T-cell (primary cell): ENCODE measurements around the gene SPDYE4. TPM values are rescaled to one million over a fixed set of nuclear protein-coding genes. Genes with fewer than 3 reads are reported as not detected.

Experiments used
- ATAC-seq, 4 experiments: fragments of 200-7000 bp in 3 of 4; fragments of 150-1000 bp in 1 of 4; cut with Tn5 transposase; replicated peaks in 1 of 4; 1 replicate in 3 of 4; 2 replicates in 1 of 4; pipeline ENCODE4 v1.10.0; 2021; ENCODE audit warnings: moderate library complexity in 3 of 4, mild to moderate bottlenecking in 2 of 4, moderate number of reproducible peaks in 1 of 4
- CTCF ChIA-PET, 2 donors: fragments of 300-600 bp; sonication (Branson Sonifier 250); formaldehyde crosslinking; loops; one replicate each; lab custom pipeline; 2022; ENCODE audit warnings: antibody characterized with exemption in 2 of 2; lab: Charles Lee
- POLR2A ChIA-PET, 2 donors: fragments of 300-600 bp; sonication (Branson Sonifier 250); formaldehyde crosslinking; loops; one replicate each; lab custom pipeline; 2022; ENCODE audit warnings: antibody characterized with exemption in 2 of 2; lab: Charles Lee
- DNase-seq, 35 experiments: peaks; one replicate each; pipeline versions ENCODE4 v3.0.0 to v3.0.0-alpha.2; 2013 to 2023
- H3K27ac ChIP-seq: one replicate; pipeline ENCODE4 v1.5.1; 2013; ENCODE audit warnings: low read length
- H3K27me3 ChIP-seq, 2 experiments: replicated peaks in 1 of 2; 1 replicate in 1 of 2; 2 replicates in 1 of 2; pipeline versions ENCODE4 v1.6.1 to v1.7.0; 2013; ENCODE audit warnings: low read length in 1 of 2, mixed read lengths in 1 of 2; ENCODE audit not compliant: control insufficient read depth in 2 of 2, insufficient read depth in 2 of 2; ENCODE audit errors: extremely low read depth in 1 of 2
- H3K36me3 ChIP-seq, 2 donors: 1 replicate in 1 of 2; 2 replicates in 1 of 2; pipeline versions ENCODE4 v1.6.1 to v1.7.0; 2013; ENCODE audit warnings: low read length in 1 of 2; ENCODE audit not compliant: control insufficient read depth in 2 of 2, insufficient read depth in 1 of 2; ENCODE audit errors: extremely low read depth in 1 of 2
- H3K4me1 ChIP-seq, 2 experiments: 1 replicate in 1 of 2; 2 replicates in 1 of 2; pipeline versions ENCODE4 v1.6.1 to v1.7.0; 2013; ENCODE audit warnings: low read length in 2 of 2, mixed read lengths in 1 of 2; ENCODE audit not compliant: insufficient read depth in 2 of 2, control insufficient read depth in 1 of 2; ENCODE audit errors: extremely low read depth in 1 of 2
- H3K4me3 ChIP-seq, 2 donors: 1 replicate in 1 of 2; 2 replicates in 1 of 2; pipeline versions ENCODE4 v1.5.1 to v1.7.0; 2013; ENCODE audit warnings: mild to moderate bottlenecking in 2 of 2, low read length in 1 of 2, moderate library complexity in 1 of 2; ENCODE audit not compliant: control insufficient read depth in 1 of 2; ENCODE audit errors: extremely low read depth in 1 of 2
- H3K9me3 ChIP-seq: 2 replicates; pipeline ENCODE4 v1.7.0; 2013
- H3K27ac Mint-ChIP-seq, 2 donors: one replicate each; pipeline ENCODE4 v1.8.0; 2020 to 2021; ENCODE audit warnings: mild to moderate bottlenecking in 2 of 2, mixed read lengths in 2 of 2
- H3K27me3 Mint-ChIP-seq, 2 donors: one replicate each; pipeline ENCODE4 v1.8.0; 2021 to 2022; ENCODE audit warnings: mixed read lengths in 2 of 2
- H3K36me3 Mint-ChIP-seq: one replicate; pipeline ENCODE4 v1.8.0; 2021; ENCODE audit warnings: mixed read lengths
- H3K4me1 Mint-ChIP-seq, 3 donors: one replicate each; pipeline ENCODE4 v1.8.0; 2020 to 2022; ENCODE audit warnings: mixed read lengths in 3 of 3, mild to moderate bottlenecking in 1 of 3
- H3K4me3 Mint-ChIP-seq, 3 donors: one replicate each; pipeline ENCODE4 v1.8.0; 2020 to 2022; ENCODE audit warnings: mild to moderate bottlenecking in 3 of 3, mixed read lengths in 3 of 3, moderate library complexity in 3 of 3
- H3K9me3 Mint-ChIP-seq, 3 donors: one replicate each; pipeline ENCODE4 v1.8.0; 2020 to 2022; ENCODE audit warnings: mixed read lengths in 3 of 3
- WGBS: methylation state at CpG from one replicate; pipeline ENCODE4 v1.1.5; 2013; ENCODE audit warnings: missing lambda C conversion rate; ENCODE audit not compliant: insufficient coverage; 5-methylcytosine and 5-hydroxymethylcytosine counted together
- total RNA-seq, 35 experiments: library from RNA in 6 of 35; stranded (reverse) in 6 of 35; fragments of 120-200 nt in 1 of 35; gene quantifications; one replicate each; pipeline versions ENCODE4 v1.2.1 to v1.2.4 and lab custom pipeline; 2013 to 2026

SPDYE4 gene
- total RNA-seq, 5 donors from 2014 or later (not counting 1 experiment from before 2014, with no cell fraction given), result not detected

DNA sequence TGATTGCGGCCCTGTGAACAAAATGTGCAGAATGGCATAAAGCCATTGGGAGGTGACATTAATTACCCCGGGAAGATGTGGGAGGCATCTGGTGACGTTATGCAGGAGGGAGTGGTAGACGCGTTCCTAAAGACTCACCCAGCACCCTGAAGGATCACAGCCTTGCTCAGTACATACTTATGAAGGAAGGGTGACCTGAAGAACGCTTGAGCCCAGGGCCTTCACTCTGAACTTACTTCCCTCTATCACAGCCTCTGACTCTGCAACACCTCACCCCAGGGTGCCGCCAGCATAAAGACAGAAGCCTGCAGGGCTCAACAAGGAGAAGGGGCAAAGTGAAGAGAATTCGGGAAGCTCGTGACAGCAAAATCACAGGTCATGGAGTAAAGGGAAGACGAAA lies 31.4 kb upstream of the SPDYE4 start:
- DNase-seq (no peak), ATAC-seq (no peak)
- H3K36me3 ChIP-seq, result no peaks in the 10 kb centered on the region
- CTCF ChIA-PET, result no interaction called here
- WGBS, result 72% methylated on average over 5 of the region's 10 CpGs
- no peak overlapping the region for H3K4me3 ChIP-seq
- H3K9me3 ChIP-seq, result peaks cover 6% of the 10 kb centered on the region
- H3K9me3 Mint-ChIP-seq, result peaks cover 3 to 10% (median 4%) of the 10 kb centered on the region in 3 donors
- H3K4me3 Mint-ChIP-seq, result no peak overlapping the region
- peaks cover 0 to 2% (median 0%) of the 10 kb centered on the region in 3 donors for H3K4me1 Mint-ChIP-seq
- peaks cover 0 to 2% of the 10 kb centered on the region in 2 experiments for H3K27me3 ChIP-seq
- POLR2A ChIA-PET, result no interaction called here
- no peaks in the 10 kb centered on the region for H3K36me3 Mint-ChIP-seq
- H3K27me3 Mint-ChIP-seq, result peaks cover 0 to 2% of the 10 kb centered on the region in 2 donors
- H3K27ac ChIP-seq, result no peak overlapping the region
- H3K4me1 ChIP-seq, result peaks cover 0 to 7% of the 10 kb centered on the region in 2 experiments
- H3K27ac Mint-ChIP-seq, result no peak overlapping the region

DNA sequence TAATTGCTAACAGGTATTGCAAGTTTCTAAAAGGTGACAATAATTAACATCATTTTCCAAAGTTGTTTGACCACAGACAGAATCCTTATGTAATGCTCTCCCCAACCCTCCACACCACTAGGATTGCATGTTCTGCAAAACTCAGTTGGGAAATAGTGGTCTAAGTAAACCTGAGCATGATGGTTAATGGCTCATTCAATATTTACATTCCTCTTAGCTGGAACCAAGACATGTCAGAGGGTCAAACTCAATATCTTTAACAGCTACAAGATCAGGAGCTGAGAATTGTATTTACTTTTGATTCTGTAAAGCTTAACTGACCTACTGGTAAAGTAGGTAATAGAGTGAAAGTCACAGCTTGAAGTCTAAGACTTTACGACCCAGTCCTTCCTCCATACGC lies 30.7 kb upstream of the SPDYE4 start:
- Mint-ChIP-seq H3K27ac (no peak overlapping the region), H3K36me3 (no peaks in the 10 kb centered on the region), H3K27me3 (peaks cover 0 to 2% of the 10 kb centered on the region in 2 donors), H3K4me1 (peaks cover 0 to 2% (median 0%) of the 10 kb centered on the region in 3 donors), H3K4me3 (no peak overlapping the region), H3K9me3 (peaks cover 3 to 10% (median 4%) of the 10 kb centered on the region in 3 donors)
- no peak overlapping the region for H3K4me3 ChIP-seq
- peaks cover 0 to 2% of the 10 kb centered on the region in 2 experiments for H3K27me3 ChIP-seq
- no peaks in the 10 kb centered on the region for H3K36me3 ChIP-seq
- CTCF ChIA-PET, result no interaction called here
- ATAC-seq, result no peak
- WGBS, result 100% methylated on average over 1 of the region's 2 CpGs
- no peak overlapping the region for H3K27ac ChIP-seq
- H3K9me3 ChIP-seq, result peaks cover 6% of the 10 kb centered on the region
- POLR2A ChIA-PET, result no interaction called here
- no peak for DNase-seq
- peaks cover 0 to 7% of the 10 kb centered on the region in 2 experiments for H3K4me1 ChIP-seq

DNA sequence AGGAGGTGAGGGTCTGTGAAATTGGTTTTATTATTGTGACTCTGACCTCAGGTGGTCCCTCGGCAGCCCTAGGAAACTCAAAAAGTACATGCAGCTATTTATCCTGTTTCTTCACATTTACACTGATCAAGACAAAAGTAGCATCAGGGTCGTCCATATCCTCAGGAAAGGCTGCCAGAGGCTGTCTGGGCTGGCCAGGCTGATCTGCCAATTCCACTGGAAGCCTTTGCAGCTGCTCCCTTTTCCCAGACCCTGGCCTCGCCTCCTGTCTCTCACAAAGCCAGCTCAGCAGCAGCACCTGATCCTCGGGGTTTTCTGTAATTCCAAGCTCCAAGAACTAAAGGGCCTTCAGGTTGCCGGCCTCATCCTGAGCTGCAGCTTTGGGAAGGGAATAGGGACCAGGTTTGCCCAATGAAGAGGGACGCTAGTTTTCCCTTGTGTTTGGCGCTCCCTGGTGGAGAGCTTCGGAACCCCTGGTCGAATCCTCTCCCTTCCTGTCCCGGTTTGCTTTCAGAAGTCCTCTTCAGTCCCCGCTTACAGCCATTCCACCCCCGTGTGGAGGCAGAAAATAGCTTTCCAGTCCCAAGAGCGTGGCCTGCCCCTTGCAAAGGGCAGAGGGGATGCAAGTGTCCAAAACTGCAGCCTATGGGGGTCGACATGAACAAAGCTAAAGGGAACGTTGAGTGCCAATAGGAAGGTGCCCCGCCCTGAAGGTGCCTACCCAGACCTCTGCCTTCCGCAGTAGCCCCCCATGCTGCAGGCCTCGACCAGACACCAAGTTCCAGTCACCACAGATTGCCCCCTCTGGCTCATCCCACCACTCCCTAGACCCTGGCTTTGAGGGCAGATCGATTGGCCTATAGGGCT lies 27.4 kb upstream of the SPDYE4 start:
- H3K4me3 Mint-ChIP-seq, result no peak overlapping the region
- H3K4me1 Mint-ChIP-seq, result peaks cover 0 to 2% (median 0%) of the 10 kb centered on the region in 3 donors
- H3K27ac Mint-ChIP-seq, result no peak overlapping the region
- Histone ChIP-seq H3K4me3 (no peak overlapping the region), H3K36me3 (no peaks in the 10 kb centered on the region), H3K27me3 (peaks cover 0 to 2% of the 10 kb centered on the region in 2 experiments), H3K4me1 (peaks cover 0 to 7% of the 10 kb centered on the region in 2 experiments), H3K9me3 (no peaks in the 10 kb centered on the region), H3K27ac (no peak overlapping the region)
- 40% methylated on average over 14 of the region's 19 CpGs for WGBS
- no peaks in the 10 kb centered on the region for H3K36me3 Mint-ChIP-seq
- ChIA-PET CTCF (interaction anchor here (0.6 to 1.8 kb wide), 10 partner anchors 9 to 481 kb away, joined by 3 to 7 read pairs (median 3); partner anchors contain the start of gene PIK3R5 (in 1 of the 2)), POLR2A (interaction anchor here in 1 of 2 donors (0.6 kb wide), 1 partner anchor 176 kb away, joined by 3 read pairs; no protein-coding TSS in a partner anchor)
- DNase-seq (peak in 31 of 35 experiments; percentile 13 to 71 (median 53)), ATAC-seq (peak in 3 of 4 experiments; percentile 45 to 61 (median 53))
- peaks cover 0 to 2% of the 10 kb centered on the region in 2 donors for H3K27me3 Mint-ChIP-seq
- H3K9me3 Mint-ChIP-seq, result no peaks in the 10 kb centered on the region

DNA sequence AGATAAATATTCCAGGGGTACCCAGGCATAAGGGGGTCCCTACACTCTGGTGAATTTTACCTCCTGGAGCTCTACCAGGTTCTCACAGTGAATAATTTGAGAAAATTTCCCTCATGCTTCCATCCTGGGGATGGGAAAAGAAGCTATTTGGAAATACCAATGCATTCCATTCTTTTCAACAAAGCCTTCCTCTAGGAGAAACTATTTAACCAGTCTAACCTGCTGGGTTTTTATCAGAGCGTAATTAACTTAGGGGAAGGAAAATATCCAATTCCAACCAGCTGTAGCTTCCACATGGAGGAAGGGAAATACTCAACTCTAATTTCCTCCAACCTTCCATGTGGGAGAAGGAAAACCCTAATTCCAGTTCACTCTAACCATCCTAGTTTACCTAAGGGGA lies 23.8 kb upstream of the SPDYE4 start:
- Histone ChIP-seq H3K27ac (no peak overlapping the region), H3K36me3 (no peaks in the 10 kb centered on the region), H3K9me3 (no peaks in the 10 kb centered on the region), H3K4me1 (peaks cover 0 to 7% of the 10 kb centered on the region in 2 experiments), H3K4me3 (no peak overlapping the region), H3K27me3 (peaks cover 0 to 2% of the 10 kb centered on the region in 2 experiments)
- ChIA-PET CTCF (no interaction called here), POLR2A (no interaction called here)
- no peaks in the 10 kb centered on the region for H3K36me3 Mint-ChIP-seq
- no CpG with 5 or more reads among the region's 1 CpG for WGBS
- DNase-seq (no peak), ATAC-seq (no peak)
- no peak overlapping the region for H3K27ac Mint-ChIP-seq
- peaks cover 0 to 2% (median 0%) of the 10 kb centered on the region in 3 donors for H3K4me1 Mint-ChIP-seq
- H3K9me3 Mint-ChIP-seq, result peaks cover 0 to 4% (median 0%) of the 10 kb centered on the region in 3 donors
- no peak overlapping the region for H3K4me3 Mint-ChIP-seq
- H3K27me3 Mint-ChIP-seq, result no peaks in the 10 kb centered on the region

DNA sequence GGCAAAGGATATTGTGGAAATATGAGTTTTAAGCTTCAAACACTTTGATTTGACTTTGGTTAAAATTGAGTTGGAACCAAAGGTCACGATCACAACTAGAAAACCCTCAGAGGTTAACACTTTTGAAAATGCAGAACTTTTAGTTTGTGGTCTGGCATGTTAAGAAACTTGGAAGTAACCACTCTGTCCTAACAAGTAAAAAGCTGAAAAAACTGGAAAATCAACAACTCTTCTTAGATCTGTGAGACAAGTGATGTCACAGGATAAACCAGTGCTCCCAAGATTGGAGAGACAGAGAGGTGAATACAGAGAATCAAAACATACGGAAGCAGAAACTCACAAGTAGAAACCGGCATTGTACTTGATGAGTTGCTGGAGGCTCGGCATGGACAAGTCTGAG lies 23.4 kb upstream of the SPDYE4 start:
- H3K4me1 ChIP-seq, result peaks cover 0 to 7% of the 10 kb centered on the region in 2 experiments
- H3K36me3 Mint-ChIP-seq, result no peaks in the 10 kb centered on the region
- CTCF ChIA-PET, result no interaction called here
- POLR2A ChIA-PET, result no interaction called here
- H3K4me3 ChIP-seq, result no peak overlapping the region
- H3K9me3 ChIP-seq, result no peaks in the 10 kb centered on the region
- H3K27me3 ChIP-seq, result peaks cover 0 to 3% of the 10 kb centered on the region in 2 experiments
- H3K4me3 Mint-ChIP-seq, result no peak overlapping the region
- H3K27ac Mint-ChIP-seq, result no peak overlapping the region
- peaks cover 0 to 5% (median 0%) of the 10 kb centered on the region in 3 donors for H3K9me3 Mint-ChIP-seq
- DNase-seq (no peak), ATAC-seq (no peak)
- H3K27me3 Mint-ChIP-seq, result no peaks in the 10 kb centered on the region
- H3K4me1 Mint-ChIP-seq, result peaks cover 0 to 2% (median 0%) of the 10 kb centered on the region in 3 donors
- no peak overlapping the region for H3K27ac ChIP-seq
- no peaks in the 10 kb centered on the region for H3K36me3 ChIP-seq
- no CpG with 5 or more reads among the region's 4 CpGs for WGBS

DNA sequence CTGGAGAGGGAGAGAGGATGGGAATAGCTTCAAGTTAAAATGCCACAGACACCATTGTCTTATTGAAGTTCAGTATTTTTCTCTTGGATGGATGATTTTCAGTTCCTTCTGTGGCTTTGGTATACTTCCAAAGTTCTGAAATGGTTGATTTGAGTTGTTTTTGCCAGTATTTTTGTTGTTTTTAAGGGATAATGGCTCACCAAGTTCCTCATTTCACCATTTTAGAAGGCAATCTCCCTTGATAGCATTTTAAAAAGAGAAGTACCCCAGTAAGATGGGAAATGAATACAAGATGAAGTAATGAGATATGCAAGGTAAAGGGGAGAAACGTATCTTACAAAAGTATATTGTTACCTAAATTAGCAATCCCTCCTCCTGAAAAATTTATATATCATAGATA lies 18.5 kb upstream of the SPDYE4 start:
- H3K27ac ChIP-seq, result no peak overlapping the region
- Mint-ChIP-seq H3K4me1 (no peaks in the 10 kb centered on the region), H3K27ac (no peak overlapping the region), H3K9me3 (peaks cover 5 to 14% (median 9%) of the 10 kb centered on the region in 3 donors), H3K36me3 (peaks cover 4% of the 10 kb centered on the region), H3K27me3 (peaks cover 12 to 24% of the 10 kb centered on the region in 2 donors), H3K4me3 (no peak overlapping the region)
- H3K36me3 ChIP-seq, result no peaks in the 10 kb centered on the region
- ChIA-PET CTCF (interaction anchor here in 1 of 2 donors (2.0 kb wide), 1 partner anchor 8 kb away, joined by 7 read pairs; no protein-coding TSS in a partner anchor), POLR2A (no interaction called here)
- no CpG with 5 or more reads among the region's 1 CpG for WGBS
- ATAC-seq (no peak), DNase-seq (no peak)
- no peaks in the 10 kb centered on the region for H3K9me3 ChIP-seq
- H3K27me3 ChIP-seq, result peaks cover 0 to 14% of the 10 kb centered on the region in 2 experiments
- H3K4me1 ChIP-seq, result no peaks in the 10 kb centered on the region
- no peak overlapping the region for H3K4me3 ChIP-seq
